GM12878 (cell line): ENCODE measurements around the gene PRR7. TPM values are rescaled to one million over a fixed set of nuclear protein-coding genes. Genes with fewer than 3 reads are reported as not detected.

Experiments
- CBFB ChIP-seq: IDR thresholded peaks from 2 replicates; pipeline ENCODE4 v1.6.1; 2016; ENCODE audit warnings: antibody characterized with exemption, low read depth
- EZH2 ChIP-seq: IDR thresholded peaks from 2 replicates; pipeline ENCODE4 v1.6.1; 2012; ENCODE audit warnings: low read depth, mild to moderate bottlenecking, control low read depth, inconsistent platforms, low read length, borderline replicate concordance; ENCODE audit not compliant: control insufficient read depth
- IKZF1 ChIP-seq: fragments of 450-650 bp; conservative IDR thresholded peaks from 2 replicates; pipeline ENCODE4 v1.6.1; 2017; ENCODE audit warnings: antibody characterized with exemption, mild to moderate bottlenecking
- KDM1A ChIP-seq: fragments of 200-600 bp; sonication (generic); IDR thresholded peaks from 2 replicates; pipeline ENCODE4 v1.6.1; 2016; ENCODE audit warnings: borderline replicate concordance
- KLF5 ChIP-seq: fragments of 450-650 bp; IDR thresholded peaks from 2 replicates; pipeline ENCODE4 v1.6.1; 2014; ENCODE audit warnings: mild to moderate bottlenecking; ENCODE audit not compliant: partially characterized antibody
- MEF2A ChIP-seq: IDR thresholded peaks from 2 replicates; pipeline ENCODE4 v1.6.1; 2011; ENCODE audit warnings: low read depth, mild to moderate bottlenecking, low read length, moderate library complexity; ENCODE audit not compliant: insufficient read depth
- MEF2B ChIP-seq: fragments of 450-650 bp; IDR thresholded peaks from 2 replicates; pipeline ENCODE4 v1.6.1; 2018; ENCODE audit warnings: mild to moderate bottlenecking, moderate library complexity; ENCODE audit not compliant: partially characterized antibody, poor library complexity, severe bottlenecking
- NR2F1 ChIP-seq: fragments of 450-650 bp; conservative IDR thresholded peaks from 2 replicates; pipeline ENCODE4 v1.6.1; 2017; ENCODE audit warnings: mild to moderate bottlenecking
- POU2F2 ChIP-seq: IDR thresholded peaks from 3 replicates; pipeline ENCODE4 v1.6.1; 2011; ENCODE audit warnings: low read depth, mild to moderate bottlenecking, low read length, borderline replicate concordance
- RAD21 ChIP-seq: IDR thresholded peaks from 2 replicates; pipeline ENCODE4 v1.6.1; 2011; ENCODE audit warnings: mild to moderate bottlenecking, low read depth, low read length, moderate library complexity; ENCODE audit not compliant: insufficient read depth
- RB1 ChIP-seq: fragments of 450-650 bp; formaldehyde crosslinking; IDR thresholded peaks from 2 replicates; pipeline ENCODE4 v1.6.1; 2017; ENCODE audit warnings: mild to moderate bottlenecking, borderline replicate concordance
- SIX5 ChIP-seq: IDR thresholded peaks from 2 replicates; pipeline ENCODE4 v1.6.1; 2011; ENCODE audit warnings: mild to moderate bottlenecking, low read depth, low read length, moderate library complexity; ENCODE audit not compliant: severe bottlenecking
- SMAD5 ChIP-seq: IDR thresholded peaks from 2 replicates; pipeline ENCODE4 v1.6.1; 2016; ENCODE audit warnings: antibody characterized with exemption, low read depth
- SREBF2 ChIP-seq: IDR thresholded peaks from 2 replicates; pipeline ENCODE4 v1.6.1; 2012; ENCODE audit warnings: mild to moderate bottlenecking, low read length
- SUPT20H ChIP-seq: IDR thresholded peaks from 2 replicates; pipeline ENCODE4 v1.6.1; 2011; ENCODE audit warnings: low read depth, mild to moderate bottlenecking, low read length, moderate library complexity, borderline replicate concordance; ENCODE audit not compliant: control insufficient read depth
- TCF12 ChIP-seq: IDR thresholded peaks from 2 replicates; pipeline ENCODE4 v1.6.1; 2011; ENCODE audit warnings: low read depth, mild to moderate bottlenecking, low read length
- YBX1 ChIP-seq: fragments of 450-650 bp; IDR thresholded peaks from 2 replicates; pipeline ENCODE4 v1.6.1; 2016; ENCODE audit warnings: antibody characterized with exemption
- YY1 ChIP-seq: IDR thresholded peaks from 2 replicates; pipeline ENCODE4 v1.6.1; 2011; ENCODE audit warnings: low read depth, mild to moderate bottlenecking, low read length
- ZBED1 ChIP-seq: IDR thresholded peaks from 2 replicates; pipeline ENCODE4 v1.6.1; 2016; ENCODE audit warnings: borderline replicate concordance
- ZBTB4 ChIP-seq: fragments of 450-650 bp; formaldehyde crosslinking; IDR thresholded peaks from 2 replicates; pipeline ENCODE4 v1.4.0; 2022; ENCODE audit warnings: mild to moderate bottlenecking, moderate library complexity
- ZNF592 ChIP-seq: fragments of 450-650 bp; IDR thresholded peaks from 2 replicates; pipeline ENCODE4 v1.6.1; 2017; ENCODE audit warnings: mild to moderate bottlenecking, moderate library complexity
- polyA plus RNA-seq, 11 experiments: library from polyadenylated mRNA; depleted of rRNA in 4 of 11; unstranded in 6 of 11; stranded (reverse) in 5 of 11; fragments of >200 nt; fragmentation: Nextera tagmentation in 4 of 11; fragmentation: Illumina TruSeq in 1 of 11; extraction: Ambion mirVana in 4 of 11; extraction: Trizol in 1 of 11; gene quantifications; 1 replicate in 1 of 11; 2 replicates in 10 of 11; pipeline versions ENCODE4 v1.2.1 to v1.2.3, GENCODE V29; 2011 to 2016; ENCODE audit warnings: inconsistent platforms in 2 of 11, missing spikeins in 2 of 11, low read depth in 1 of 11
- total RNA-seq, 4 experiments: library from RNA; depleted of rRNA in 3 of 4; stranded (reverse); fragments of >200 nt in 3 of 4; fragmentation: Illumina TruSeq in 1 of 4; extraction: Trizol in 1 of 4; gene quantifications; 2 replicates each; pipeline versions ENCODE4 v1.2.1 to v1.2.3, GENCODE V29; 2013 to 2021

PRR7 gene
- total and polyA plus RNA-seq, 10 of the 15 experiments (the other 5 are each of a cell fraction or from before 2014, with no cell fraction given): 0.09 to 18.8 (median 4.6) TPM; not detected in 2

- no peak for TF ChIP-seq KDM1A
- TF ChIP-seq RB1: peak; percentile 21; the same call in 1 of the 2 replicates
- no peak for TF ChIP-seq SREBF2
- peak; percentile 68 for TF ChIP-seq YY1
- TF ChIP-seq CBFB: 0 out of 2 replicates have a peak, but pooled peaks have one; percentile 17
- no peak for TF ChIP-seq EZH2
- no peak for TF ChIP-seq ZBED1
- no peak for TF ChIP-seq POU2F2
- no peak for TF ChIP-seq YBX1
- no peak for TF ChIP-seq ZNF592
- TF ChIP-seq SUPT20H: no peak
- peak; percentile 90 for TF ChIP-seq MEF2B
- no peak for TF ChIP-seq TCF12
- TF ChIP-seq IKZF1: no peak
- TF ChIP-seq ZBTB4 (CRISPR knock-in tag): no peak
- no peak for TF ChIP-seq KLF5
- TF ChIP-seq RAD21: peak; percentile 72
- TF ChIP-seq SMAD5: no peak
- 0 out of 2 replicates have a peak, but pooled peaks have one; percentile 2 for TF ChIP-seq NR2F1
- no peak for TF ChIP-seq SIX5
- TF ChIP-seq MEF2A: no peak
- TF ChIP-seq, all 136 proteins: peak for 17
Measured at GRCh38 chr5:177455661-177456590, 9.3 kb downstream of the PRR7 start (continued).
